Measurements from ENCODE around the gene TP53AIP1. TPM values are rescaled to one million over a fixed set of nuclear protein-coding genes. Genes with fewer than 3 reads are reported as not detected.

The TP53AIP1 gene
- total RNA-seq, 1 donor from 2014 or later: 0.24 TPM

GRCh38 chr11:128911701-128912100 is 31.0 kb downstream of the TP53AIP1 start:
- no peak for DNase-seq (ENCODE audit: extremely low spot score, unreplicated experiment)

GRCh38 chr11:128911239-128911638 is 31.4 kb downstream of the TP53AIP1 start:
- peaks cover under 1% of the 10 kb centered on the region for H3K4me1 Mint-ChIP-seq (ENCODE audit: unreplicated experiment)
- no peak overlapping the region for H3K27ac Mint-ChIP-seq
- H3K9me3 Mint-ChIP-seq: no peaks in the 10 kb centered on the region
- TF ChIP-seq CTCF (conservative IDR thresholded peaks at IDR 0.05): no peak
- no peak overlapping the region for H3K4me3 Mint-ChIP-seq
- no peak for DNase-seq (ENCODE audit: extremely low spot score, unreplicated experiment)
- no peaks in the 10 kb centered on the region for H3K36me3 Mint-ChIP-seq
- H3K27me3 Mint-ChIP-seq: peaks cover 35% of the 10 kb centered on the region

More at GRCh38 chr11:128911701-128912100, 31.0 kb downstream of the TP53AIP1 start:
- no peak for TF ChIP-seq CTCF (conservative IDR thresholded peaks at IDR 0.05)
- Mint-ChIP-seq H3K4me1 (ENCODE audit: unreplicated experiment) (no peaks in the 10 kb centered on the region), H3K27me3 (peaks cover 33% of the 10 kb centered on the region), H3K9me3 (no peaks in the 10 kb centered on the region), H3K4me3 (no peak overlapping the region), H3K36me3 (no peaks in the 10 kb centered on the region), H3K27ac (no peak overlapping the region)

GRCh38 chr11:128910576-128910975 is 32.1 kb downstream of the TP53AIP1 start:
- H3K4me1 Mint-ChIP-seq (ENCODE audit: unreplicated experiment): peaks cover 5% of the 10 kb centered on the region
- H3K27me3 Mint-ChIP-seq: peaks cover 39% of the 10 kb centered on the region
- DNase-seq (ENCODE audit: extremely low spot score, unreplicated experiment): no peak
- H3K9me3 Mint-ChIP-seq: no peaks in the 10 kb centered on the region
- no peaks in the 10 kb centered on the region for H3K36me3 Mint-ChIP-seq
- H3K4me3 Mint-ChIP-seq: no peak overlapping the region
- no peak overlapping the region for H3K27ac Mint-ChIP-seq
- no peak for TF ChIP-seq CTCF (conservative IDR thresholded peaks at IDR 0.05)

DNA sequence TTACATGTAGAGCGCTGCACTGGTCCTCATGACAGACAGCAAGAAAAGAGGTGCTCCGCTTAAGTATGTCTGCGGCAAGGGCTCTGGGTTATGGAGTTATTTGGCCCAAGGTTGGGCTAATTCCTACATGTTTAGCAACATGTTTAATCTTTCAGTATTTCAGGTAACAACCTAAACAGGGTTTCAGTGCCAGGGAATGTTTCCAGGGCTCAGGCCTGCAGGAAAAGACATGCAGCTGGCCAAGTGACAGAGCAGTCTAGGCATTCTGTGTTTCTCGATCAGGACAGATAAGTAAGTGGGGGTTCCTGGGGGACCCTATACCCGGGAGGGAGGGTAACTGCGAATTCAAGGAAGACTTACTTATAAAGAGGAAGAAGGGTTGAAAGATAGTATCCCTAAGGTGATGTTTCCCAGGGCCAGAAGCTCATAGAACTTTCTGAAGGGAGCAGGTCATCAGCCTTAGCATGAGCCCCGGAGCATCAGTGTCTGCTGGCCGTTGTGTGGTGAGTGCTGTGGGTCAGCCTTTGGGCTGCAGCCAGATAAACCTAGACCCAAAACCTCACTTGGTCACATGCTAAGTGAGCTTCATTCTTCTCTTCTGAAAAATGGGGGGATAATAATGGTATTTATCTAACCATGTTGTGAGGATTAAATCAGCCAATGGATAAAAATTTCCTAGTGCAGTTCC is 33.1 kb downstream of the TP53AIP1 start:
- H3K4me3 Mint-ChIP-seq: no peak overlapping the region
- H3K36me3 Mint-ChIP-seq: no peaks in the 10 kb centered on the region
- H3K27ac Mint-ChIP-seq: no peak overlapping the region
- no peak for DNase-seq (ENCODE audit: extremely low spot score, unreplicated experiment)
- peaks cover 37% of the 10 kb centered on the region for H3K27me3 Mint-ChIP-seq
- H3K9me3 Mint-ChIP-seq: no peaks in the 10 kb centered on the region
- TF ChIP-seq CTCF (conservative IDR thresholded peaks at IDR 0.05): no peak
- H3K4me1 Mint-ChIP-seq (ENCODE audit: unreplicated experiment): peaks cover 8% of the 10 kb centered on the region

DNA sequence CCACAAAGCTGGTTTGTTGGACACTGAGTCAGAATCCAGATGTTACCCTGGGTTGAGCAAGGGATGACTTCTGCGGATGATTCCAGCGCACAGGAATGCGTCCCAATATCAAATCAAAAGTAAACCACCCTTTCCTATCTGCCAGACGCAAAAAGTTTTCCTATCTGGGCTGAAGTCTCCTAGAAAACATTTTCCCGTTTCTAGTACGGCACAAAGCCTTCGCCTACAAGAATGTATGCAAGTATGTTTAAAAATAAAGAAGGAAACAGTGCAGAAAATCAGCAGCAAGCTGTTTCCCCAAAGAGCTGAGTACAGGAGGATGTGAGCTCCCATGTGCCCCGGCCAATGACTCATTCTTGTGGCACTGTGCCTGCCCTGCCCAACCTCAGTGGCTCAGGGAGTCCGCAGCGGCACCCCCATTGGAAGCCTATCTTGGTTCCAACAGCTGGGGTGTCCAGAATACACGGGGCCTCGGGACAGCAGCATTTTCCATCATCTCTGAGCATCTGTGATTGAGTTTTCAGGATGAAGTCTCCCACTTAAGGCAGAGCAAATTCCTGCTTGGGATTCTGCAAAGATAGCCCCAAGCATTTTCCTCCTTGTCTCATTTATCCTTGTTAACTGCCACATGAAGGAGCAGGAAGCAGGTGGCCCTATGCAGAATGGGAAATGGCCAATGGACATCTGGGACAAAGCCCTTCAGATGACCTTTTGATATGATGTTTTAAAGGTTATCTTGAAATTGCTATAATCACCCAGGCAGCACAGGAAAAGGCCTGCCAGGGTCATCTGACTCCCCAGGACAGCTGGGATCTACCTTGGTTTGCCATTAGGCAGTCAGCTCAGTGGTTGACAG is 34.1 kb downstream of the TP53AIP1 start:
- Mint-ChIP-seq H3K4me1 (ENCODE audit: unreplicated experiment) (peaks cover 15% of the 10 kb centered on the region), H3K27me3 (peaks cover 44% of the 10 kb centered on the region), H3K27ac (no peak overlapping the region)

More for the DNA sequence above, 34.1 kb downstream of the TP53AIP1 start:
- DNase-seq (ENCODE audit: extremely low spot score, unreplicated experiment): no peak
- no peaks in the 10 kb centered on the region for H3K36me3 Mint-ChIP-seq
- H3K9me3 Mint-ChIP-seq: no peaks in the 10 kb centered on the region
- no peak overlapping the region for H3K4me3 Mint-ChIP-seq
- no peak for TF ChIP-seq CTCF (conservative IDR thresholded peaks at IDR 0.05)
